ENCODE results near the gene ESR2.
"Not testable (repeated sequence)": the region's sequence is repeated elsewhere in the genome, so short reads cannot be mapped to it uniquely, and the experiment has no call there.

ESR2 gene

GRCh38 chr14:64220056-64220455 is 74.1 kb downstream of the ESR2 start:
- DNase-seq: no peak

GRCh38 chr14:64218344-64219240 is 75.6 kb downstream of the ESR2 start:
- DNase-seq: no peak

- DNase-seq: no peak
Measured at GRCh38 chr14:64217834-64218233, 76.3 kb downstream of the ESR2 start.

DNA sequence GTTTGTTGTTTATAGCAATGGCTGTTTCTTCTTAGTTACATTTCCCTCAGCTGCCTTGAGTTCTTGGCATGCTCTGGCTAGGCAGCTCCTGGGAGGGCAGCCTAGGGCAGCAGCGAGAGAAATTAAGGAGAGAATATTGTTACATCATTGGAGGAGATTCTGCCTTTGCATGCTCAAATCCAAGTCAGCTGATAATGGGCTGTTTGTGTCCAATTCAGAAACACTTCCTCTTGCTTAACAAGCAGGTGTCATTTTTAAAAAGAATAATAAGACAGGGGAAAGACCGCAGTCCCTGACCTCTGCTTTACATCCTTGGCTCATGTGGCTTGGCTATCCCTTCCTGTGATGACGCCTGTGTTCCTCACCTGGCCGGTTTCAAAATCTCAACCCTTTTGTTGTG is 76.9 kb downstream of the ESR2 start:
- DNase-seq: no peak

DNA sequence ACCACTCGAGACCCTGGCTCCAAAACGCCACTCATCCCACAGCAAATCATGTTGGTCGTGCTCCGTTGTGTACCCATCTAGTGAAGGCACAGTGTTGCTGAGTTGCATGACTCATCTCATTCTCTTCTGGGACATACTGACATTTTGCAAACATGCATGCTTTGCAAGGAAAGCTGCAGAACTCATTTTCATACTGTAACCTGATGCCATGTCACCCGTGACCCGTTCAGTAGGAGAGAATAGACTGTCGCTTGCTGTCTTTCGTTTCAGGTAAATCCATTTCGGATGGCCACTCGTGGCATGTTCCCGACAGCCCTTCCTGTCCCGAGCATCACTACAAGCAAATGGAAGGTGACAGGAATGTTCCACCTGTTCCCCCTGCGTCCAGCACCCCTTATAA is 78.2 kb downstream of the ESR2 start:
- no peak for DNase-seq

DNA sequence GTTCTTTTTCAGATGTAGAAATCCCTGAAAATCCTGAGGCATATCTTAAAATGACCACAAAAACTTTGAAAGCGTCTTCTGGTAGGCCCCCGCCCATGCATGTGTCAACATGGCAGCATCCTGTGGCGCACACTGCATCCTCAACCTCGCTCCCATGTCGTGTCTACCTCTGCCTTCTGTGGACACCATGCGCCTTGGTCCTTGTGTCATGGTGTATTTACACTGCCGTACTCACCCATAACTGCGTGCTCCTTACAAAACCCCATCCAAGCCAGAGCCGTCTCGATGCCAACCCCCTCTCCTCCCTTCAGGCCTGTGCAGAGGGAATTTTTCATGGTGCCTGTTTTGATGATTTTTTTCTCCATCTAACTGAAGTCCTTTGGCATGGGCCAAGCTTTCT is 78.9 kb downstream of the ESR2 start:
- DNase-seq: no peak

DNA sequence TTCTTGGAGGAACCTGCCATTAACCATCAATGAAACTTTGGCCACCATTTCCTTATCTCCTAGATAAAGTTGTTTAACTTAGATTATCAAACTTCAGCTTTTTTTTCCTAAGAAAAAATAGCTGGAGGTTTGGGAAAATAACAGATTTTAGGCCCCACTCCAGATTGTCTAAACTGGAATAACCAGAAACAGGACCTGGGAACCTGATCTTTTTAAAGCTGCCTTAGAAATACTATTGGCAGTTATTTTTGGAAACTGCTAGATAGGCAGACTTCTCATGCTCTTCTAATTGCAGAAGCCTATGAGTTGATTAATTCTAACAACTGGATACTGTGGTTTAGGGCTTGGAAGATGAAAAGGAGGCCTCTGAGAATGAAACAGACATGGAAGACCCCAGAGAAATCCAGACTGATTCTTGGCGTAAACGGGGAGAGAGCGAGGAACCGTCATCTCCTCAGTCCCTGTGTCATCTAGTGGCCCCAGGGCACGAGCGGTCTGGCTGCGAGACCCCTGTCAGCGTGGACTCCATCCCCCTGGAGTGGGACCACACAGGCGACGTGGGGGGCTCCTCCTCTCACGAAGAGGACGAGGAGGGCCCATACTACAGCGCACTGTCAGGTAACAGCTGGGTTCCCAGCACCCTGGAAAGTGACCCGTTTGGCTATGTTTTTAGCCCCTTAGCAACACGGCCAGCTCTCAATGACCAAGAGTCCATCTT is 80.2 kb downstream of the ESR2 start:
- DNase-seq: no peak

DNA sequence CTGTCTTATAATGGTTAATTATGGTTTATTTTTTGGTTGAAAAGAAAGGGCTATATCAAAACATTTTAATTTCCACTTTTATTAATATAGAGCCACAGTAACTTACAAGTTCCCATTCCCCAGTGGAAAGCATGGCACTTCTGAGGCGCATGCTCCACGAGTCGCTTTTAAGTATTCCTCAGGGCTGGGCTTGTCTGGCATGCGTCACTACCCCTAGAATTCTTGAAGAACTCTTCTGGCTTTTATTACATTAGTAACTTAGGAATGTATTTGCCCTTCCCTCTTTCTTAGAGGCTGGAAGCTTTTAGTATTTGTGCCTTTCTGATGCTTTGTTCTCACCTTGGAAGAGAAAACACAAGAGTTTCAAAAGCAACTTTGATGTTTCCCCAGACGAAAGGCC is 81.1 kb downstream of the ESR2 start:
- DNase-seq: no peak

GRCh38 chr14:64212666-64213065 is 81.5 kb downstream of the ESR2 start:
- no peak for DNase-seq

DNA sequence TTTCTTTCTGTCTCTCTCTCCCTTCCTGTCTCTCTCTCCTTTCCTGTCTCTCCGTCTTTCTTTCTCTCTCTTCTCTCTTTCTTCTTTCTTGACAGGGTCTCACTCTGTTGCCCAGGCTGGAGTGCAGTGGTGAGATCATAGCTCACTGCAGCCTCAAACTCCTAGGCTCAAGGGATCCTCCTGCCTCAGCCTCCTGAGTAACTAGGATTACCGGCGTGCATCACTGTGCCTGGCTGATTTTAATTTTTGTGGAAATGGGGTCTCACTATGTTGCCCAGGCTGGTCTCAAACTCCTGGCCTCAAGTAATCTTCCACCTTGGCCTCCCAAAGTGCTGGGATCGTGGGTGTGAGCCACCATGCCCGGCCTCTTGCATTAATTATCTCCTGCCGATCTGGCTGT is 83.3 kb downstream of the ESR2 start:
- DNase-seq: not testable (repeated sequence)

- DNase-seq: no peak
Measured at GRCh38 chr14:64210216-64210615, 84.0 kb downstream of the ESR2 start.

GRCh38 chr14:64209444-64210131 is 84.6 kb downstream of the ESR2 start:
- DNase-seq: no peak

- DNase-seq: no peak
Measured at GRCh38 chr14:64208981-64209380, 85.2 kb downstream of the ESR2 start.

- no peak for DNase-seq
Measured at GRCh38 chr14:64208261-64208660, 85.9 kb downstream of the ESR2 start.

GRCh38 chr14:64203366-64204006 is 90.7 kb downstream of the ESR2 start:
- no peak for DNase-seq

DNA sequence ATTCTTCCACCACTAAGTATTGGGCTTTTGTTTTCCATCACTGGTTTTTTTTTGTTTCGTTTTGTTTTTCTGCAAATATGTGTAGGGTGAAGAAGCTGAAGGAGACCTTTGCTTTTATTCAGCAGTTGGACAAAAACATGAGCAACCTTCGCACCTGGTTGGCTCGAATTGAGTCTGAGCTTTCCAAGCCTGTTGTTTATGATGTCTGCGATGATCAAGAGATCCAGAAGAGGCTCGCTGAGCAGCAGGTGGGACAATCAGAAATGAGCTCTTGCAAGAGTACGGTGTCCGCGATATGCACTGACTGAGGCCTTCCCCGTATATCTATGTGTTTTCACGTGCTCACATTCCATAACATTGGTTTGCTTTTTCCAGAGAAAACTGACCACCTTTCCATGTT is 91.5 kb downstream of the ESR2 start:
- no peak for DNase-seq

DNA sequence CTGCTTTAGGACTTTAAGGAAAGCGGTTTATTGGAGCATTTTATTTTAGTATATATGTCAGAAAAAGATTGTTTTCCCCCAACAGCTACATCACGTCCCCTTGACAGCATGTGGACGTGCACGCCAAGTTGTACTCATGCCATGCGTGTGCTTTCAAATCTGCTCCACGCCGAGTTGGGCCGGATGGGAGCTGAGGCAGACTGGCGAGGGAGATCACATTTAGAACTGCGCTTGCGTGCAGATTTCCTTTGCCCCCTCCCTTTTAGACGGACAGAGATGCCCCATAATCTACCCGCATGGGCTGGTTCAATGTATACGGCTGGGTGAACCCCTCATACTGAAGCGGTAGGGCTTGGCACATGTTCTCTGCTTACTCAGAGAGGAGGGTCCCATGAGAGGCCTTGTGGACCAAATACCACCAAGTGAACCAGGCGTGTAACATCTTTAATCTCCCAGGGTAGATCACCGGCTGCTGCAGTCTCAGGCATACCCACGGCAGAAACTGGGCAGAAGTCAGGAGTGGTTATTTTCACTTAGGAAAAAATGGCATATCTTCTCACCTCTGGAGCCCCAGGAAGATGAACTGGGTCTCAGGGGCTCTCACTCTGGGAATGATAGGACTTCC is 92.1 kb downstream of the ESR2 start:
- DNase-seq: no peak

DNA sequence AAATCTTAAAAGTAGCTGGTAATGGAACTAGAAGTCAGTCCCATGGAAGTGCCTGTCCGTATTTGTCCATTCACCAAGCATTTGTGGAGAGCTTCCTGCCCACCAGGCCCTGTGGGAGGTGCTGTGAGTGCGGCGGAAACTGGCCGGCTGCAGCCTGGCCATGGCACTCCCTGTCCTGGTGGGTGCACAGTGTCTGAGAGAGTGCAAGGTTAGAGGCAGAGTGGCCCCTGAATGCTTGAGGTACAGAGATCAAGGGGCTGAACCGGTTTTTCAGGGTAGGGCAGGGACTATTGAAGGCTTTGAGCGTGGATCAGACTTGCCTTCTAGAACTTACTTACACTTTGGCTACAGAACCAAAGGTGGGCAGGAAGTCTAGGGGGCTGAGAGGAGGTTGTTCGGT is 92.9 kb downstream of the ESR2 start:
- no peak for DNase-seq

- DNase-seq: no peak
Measured at GRCh38 chr14:64200170-64200569, 94.0 kb downstream of the ESR2 start.

DNA sequence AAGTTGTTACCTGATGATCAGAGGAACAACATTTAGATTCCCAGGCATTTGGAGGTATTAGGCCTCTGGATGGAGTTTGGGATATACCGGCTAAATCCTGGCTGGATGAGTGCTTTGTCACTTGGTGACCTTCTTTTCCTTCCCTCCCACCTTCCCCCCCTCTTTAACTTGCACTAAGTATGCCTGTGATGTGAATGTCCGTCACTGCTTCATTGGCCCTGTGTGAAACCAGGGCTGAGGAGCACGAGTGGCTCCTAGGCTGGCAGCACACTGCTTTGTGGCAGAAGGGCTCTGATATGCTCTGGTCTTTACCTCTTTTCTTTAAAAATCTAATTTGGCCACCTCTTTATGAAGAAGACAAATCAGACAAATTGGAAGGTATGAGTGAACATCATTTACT is 95.7 kb downstream of the ESR2 start:
- no peak for DNase-seq

GRCh38 chr14:64197996-64198395 is 96.2 kb downstream of the ESR2 start:
- DNase-seq: no peak

- DNase-seq: no peak
Measured at GRCh38 chr14:64196814-64197411, 97.3 kb downstream of the ESR2 start.

Measured in effector CD4-positive, alpha-beta T cell (primary cell).